Transverse colon (tissue), 3 donors: ENCODE measurements around the gene NEU1.

ENCODE experiments used
- CTCF ChIP-seq, 5 experiments: fragments of 200-600 bp in 3 of 5; fragments of 450-650 bp in 2 of 5; sonication (generic) in 3 of 5; IDR thresholded peaks; 1 replicate in 2 of 5; 2 replicates in 3 of 5; pipeline ENCODE4 v1.5.1; 2016 to 2017; ENCODE audit warnings: antibody characterized with exemption in 5 of 5, inconsistent platforms in 3 of 5, mild to moderate bottlenecking in 2 of 5, moderate library complexity in 1 of 5
- POLR2A ChIP-seq: fragments of 450-650 bp; IDR thresholded peaks from one replicate; pipeline ENCODE4 v1.6.1; 2016; ENCODE audit warnings: antibody characterized with exemption, mild to moderate bottlenecking, moderate library complexity

GRCh38 chr6:31874836-31875572 is 12.4 kb upstream of the NEU1 start:
- TF ChIP-seq CTCF (IDR thresholded peaks at IDR 0.05), result no peak
- TF ChIP-seq POLR2A, result no peak
